Left lung (tissue), 10 donors: ENCODE measurements around the gene CFAP54. TPM values are rescaled to one million over a fixed set of nuclear protein-coding genes. Genes with fewer than 3 reads are reported as not detected.
A peak's percentile ranks its signal among the peaks of the same experiment; 100 is the strongest.
"Not testable (repeated sequence)": the region's sequence is repeated elsewhere in the genome, so short reads cannot be mapped to it uniquely, and the experiment has no call there.

Experiments used
- ATAC-seq: fragments of 200-7000 bp; cut with Tn5 transposase; one replicate; pipeline ENCODE4 v1.9.1; 2020; ENCODE audit warnings: moderate library complexity
- DNase-seq, 4 donors: peaks; one replicate each; pipeline ENCODE4 v3.0.0-alpha.2; 2013 to 2020
- H3K27ac ChIP-seq, 2 donors: fragments of 200-600 bp; sonication (generic) in 1 of 2; one replicate each; pipeline versions ENCODE4 v1.5.0 to v1.8.0; 2020 to 2021
- H3K27me3 ChIP-seq, 2 donors: fragments of 200-600 bp; sonication (generic) in 1 of 2; one replicate each; pipeline versions ENCODE4 v1.5.0 to v1.8.0; 2020 to 2021
- H3K36me3 ChIP-seq, 2 donors: fragments of 200-600 bp; sonication (generic) in 1 of 2; one replicate each; pipeline versions ENCODE4 v1.5.0 to v1.8.0; 2020 to 2021
- H3K4me1 ChIP-seq, 2 donors: fragments of 200-600 bp; one replicate each; pipeline ENCODE4 v1.8.0; 2021
- H3K4me3 ChIP-seq, 2 donors: fragments of 200-600 bp; sonication (generic) in 1 of 2; one replicate each; pipeline versions ENCODE4 v1.5.0 to v1.8.0; 2020 to 2021; ENCODE audit warnings: mild to moderate bottlenecking in 1 of 2
- H3K9me3 ChIP-seq, 2 donors: fragments of 200-600 bp; sonication (generic) in 1 of 2; one replicate each; pipeline versions ENCODE4 v1.5.0 to v1.8.0; 2020 to 2021
- intact Hi-C, 2 donors: fragments of 100-400 bp; cut with DNase I; formaldehyde crosslinking; loops; one replicate each; pipeline versions ENCODE4 v1.11.2 to v1.14.2; 2022
- polyA plus RNA-seq, 6 donors: library from polyadenylated mRNA; unstranded; fragments of 120-200 nt; gene quantifications; one replicate each; pipeline ENCODE4 v1.2.1, GENCODE V29; 2013; ENCODE audit not compliant: insufficient read length in 6 of 6
- total RNA-seq, 2 donors: library from RNA; stranded (reverse); fragmentation: NEBNext Ultra II Directional; extraction: Animal tissue kit (Norgen Biotek cat#: 25700); gene quantifications; one replicate each; pipeline ENCODE4 v1.2.1, GENCODE V29; 2021
- TF ChIP-seq, protein P1 (sequence below), 2 donors: fragments of 200-600 bp; sonication (generic) in 1 of 2; IDR thresholded peaks; one replicate each; pipeline versions ENCODE4 v1.5.0 to v1.8.0; 2021; ENCODE audit warnings: antibody characterized with exemption in 2 of 2
- donor health status: DM: no; HTN: yes; CAD: no.
- donor health status: DM: no; HTN: no; CAD: no.

The CFAP54 gene
- total and polyA plus RNA-seq, 8 donors = 1.1 to 3.7 (median 2.6) TPM

GRCh38 chr12:96711364-96711763 is 222.0 kb downstream of the CFAP54 start:
- H3K27me3 ChIP-seq = no peaks in the 10 kb centered on the region
- TF ChIP-seq, protein P1, sequence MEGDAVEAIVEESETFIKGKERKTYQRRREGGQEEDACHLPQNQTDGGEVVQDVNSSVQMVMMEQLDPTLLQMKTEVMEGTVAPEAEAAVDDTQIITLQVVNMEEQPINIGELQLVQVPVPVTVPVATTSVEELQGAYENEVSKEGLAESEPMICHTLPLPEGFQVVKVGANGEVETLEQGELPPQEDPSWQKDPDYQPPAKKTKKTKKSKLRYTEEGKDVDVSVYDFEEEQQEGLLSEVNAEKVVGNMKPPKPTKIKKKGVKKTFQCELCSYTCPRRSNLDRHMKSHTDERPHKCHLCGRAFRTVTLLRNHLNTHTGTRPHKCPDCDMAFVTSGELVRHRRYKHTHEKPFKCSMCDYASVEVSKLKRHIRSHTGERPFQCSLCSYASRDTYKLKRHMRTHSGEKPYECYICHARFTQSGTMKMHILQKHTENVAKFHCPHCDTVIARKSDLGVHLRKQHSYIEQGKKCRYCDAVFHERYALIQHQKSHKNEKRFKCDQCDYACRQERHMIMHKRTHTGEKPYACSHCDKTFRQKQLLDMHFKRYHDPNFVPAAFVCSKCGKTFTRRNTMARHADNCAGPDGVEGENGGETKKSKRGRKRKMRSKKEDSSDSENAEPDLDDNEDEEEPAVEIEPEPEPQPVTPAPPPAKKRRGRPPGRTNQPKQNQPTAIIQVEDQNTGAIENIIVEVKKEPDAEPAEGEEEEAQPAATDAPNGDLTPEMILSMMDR (IDR thresholded peaks at IDR 0.05) = no peak
- intact Hi-C loops = no loop called here
- H3K36me3 ChIP-seq = no peaks in the 10 kb centered on the region
- ATAC-seq (no peak), DNase-seq (no peak)
- H3K27ac ChIP-seq = no peak overlapping the region
- H3K4me3 ChIP-seq = no peak overlapping the region
- H3K4me1 ChIP-seq = no peaks in the 10 kb centered on the region
- no peaks in the 10 kb centered on the region for H3K9me3 ChIP-seq

GRCh38 chr12:96714199-96714598 is 224.8 kb downstream of the CFAP54 start:
- no peaks in the 10 kb centered on the region for H3K36me3 ChIP-seq
- no peak overlapping the region for H3K4me3 ChIP-seq
- no peaks in the 10 kb centered on the region for H3K27me3 ChIP-seq
- TF ChIP-seq, protein P1 (IDR thresholded peaks at IDR 0.05) = no peak
- H3K27ac ChIP-seq = no peak overlapping the region
- intact Hi-C loops = no loop called here
- ATAC-seq (no peak), DNase-seq (no peak)
- H3K4me1 ChIP-seq = no peaks in the 10 kb centered on the region
- H3K9me3 ChIP-seq = no peaks in the 10 kb centered on the region

GRCh38 chr12:96719660-96720362 is 230.4 kb downstream of the CFAP54 start:
- TF ChIP-seq, protein P1 (IDR thresholded peaks at IDR 0.05) = no peak
- DNase-seq (peak in 1 of 4 donors; percentile 63), ATAC-seq (peak; percentile 80)
- Histone ChIP-seq H3K27me3 (no peaks in the 10 kb centered on the region), H3K4me1 (peaks cover 0 to 11% of the 10 kb centered on the region in 2 donors), H3K9me3 (no peaks in the 10 kb centered on the region), H3K36me3 (no peaks in the 10 kb centered on the region), H3K27ac (peak overlapping the region; percentile 52 to 53), H3K4me3 (peak overlapping the region; percentile 19 to 30)
- intact Hi-C loops = no loop called here

DNA sequence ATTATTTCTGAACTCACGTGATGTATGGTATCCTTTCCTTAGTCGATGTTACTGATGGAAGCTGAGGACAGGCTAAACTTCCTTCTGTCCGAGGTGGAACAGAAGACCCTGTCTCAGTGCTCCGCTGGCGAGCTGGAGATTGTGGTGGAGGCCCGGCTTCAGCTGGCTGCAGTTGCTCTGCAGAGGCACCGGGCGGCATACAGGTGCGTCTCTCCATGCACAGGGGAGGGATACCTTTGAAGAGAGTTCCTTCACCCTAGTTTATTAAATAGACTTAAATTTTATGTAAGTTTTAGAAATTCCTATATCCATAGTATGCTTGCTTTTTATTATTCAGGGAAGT is 231.0 kb downstream of the CFAP54 start:
- Histone ChIP-seq H3K27ac (peak overlapping the region; percentile 52 to 53), H3K4me3 (peak overlapping the region; percentile 19 to 30), H3K4me1 (peaks cover 0 to 11% of the 10 kb centered on the region in 2 donors), H3K27me3 (no peaks in the 10 kb centered on the region), H3K9me3 (no peaks in the 10 kb centered on the region), H3K36me3 (no peaks in the 10 kb centered on the region)
- ATAC-seq (peak; percentile 61), DNase-seq (no peak)
- TF ChIP-seq, protein P1 (IDR thresholded peaks at IDR 0.05) = no peak
- intact Hi-C loops = no loop called here

DNA sequence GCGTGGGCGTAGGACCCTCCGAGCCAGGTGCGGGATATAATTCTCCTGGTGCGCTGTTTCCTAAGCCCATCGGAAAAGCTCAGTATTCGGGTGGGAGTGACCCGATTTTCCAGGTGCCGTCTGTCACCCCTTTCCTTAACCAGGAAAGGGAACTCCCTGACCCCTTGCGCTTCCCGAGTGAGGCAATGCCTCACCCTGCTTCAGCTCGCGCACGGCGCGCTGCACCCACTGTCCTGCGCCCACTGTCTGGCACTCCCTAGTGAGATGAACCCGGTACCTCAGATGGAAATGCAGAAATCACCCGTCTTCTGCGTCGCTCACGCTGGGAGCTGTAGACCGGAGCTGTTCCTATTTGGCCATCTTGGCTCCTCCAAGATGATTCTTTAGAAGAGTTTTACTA is 240.1 kb downstream of the CFAP54 start:
- H3K27ac ChIP-seq, H3K9me3 ChIP-seq, H3K4me1 ChIP-seq, H3K4me3 ChIP-seq, ATAC-seq, H3K36me3 ChIP-seq, DNase-seq, intact Hi-C loops, H3K27me3 ChIP-seq: not testable (repeated sequence)

GRCh38 chr12:96729886-96730285 is 240.5 kb downstream of the CFAP54 start:
- Histone ChIP-seq H3K9me3 (no peaks in the 10 kb centered on the region), H3K36me3 (no peaks in the 10 kb centered on the region), H3K4me3 (no peak overlapping the region), H3K27ac (no peak overlapping the region), H3K4me1 (no peaks in the 10 kb centered on the region), H3K27me3 (no peaks in the 10 kb centered on the region)
- DNase-seq = no peak
- intact Hi-C loops = no loop called here
- no peak for ATAC-seq
- TF ChIP-seq, protein P1 (IDR thresholded peaks at IDR 0.05) = no peak
